Retinal pigment epithelial cell (primary cell): ENCODE data around the gene TRIO.

Experiments used
- DNase-seq: peaks from one replicate; pipeline ENCODE4 v3.0.0-alpha.2; 2010; ENCODE audit warnings: low read depth
- H3K4me3 ChIP-seq: 2 replicates; pipeline ENCODE4 v1.5.1; 2011; ENCODE audit warnings: mild to moderate bottlenecking, low read length, control low read depth, moderate library complexity
- CTCF ChIP-seq: conservative IDR thresholded peaks from 2 replicates; pipeline ENCODE4 v1.5.1; 2011; ENCODE audit warnings: low read depth, low read length, control low read depth, inconsistent platforms

Gene TRIO

GRCh38 chr5:14112998-14113652, 30.0 kb upstream of the TRIO start:
- no peak for TF ChIP-seq CTCF
- DNase-seq, result no peak
- no peak overlapping the region for H3K4me3 ChIP-seq

DNA sequence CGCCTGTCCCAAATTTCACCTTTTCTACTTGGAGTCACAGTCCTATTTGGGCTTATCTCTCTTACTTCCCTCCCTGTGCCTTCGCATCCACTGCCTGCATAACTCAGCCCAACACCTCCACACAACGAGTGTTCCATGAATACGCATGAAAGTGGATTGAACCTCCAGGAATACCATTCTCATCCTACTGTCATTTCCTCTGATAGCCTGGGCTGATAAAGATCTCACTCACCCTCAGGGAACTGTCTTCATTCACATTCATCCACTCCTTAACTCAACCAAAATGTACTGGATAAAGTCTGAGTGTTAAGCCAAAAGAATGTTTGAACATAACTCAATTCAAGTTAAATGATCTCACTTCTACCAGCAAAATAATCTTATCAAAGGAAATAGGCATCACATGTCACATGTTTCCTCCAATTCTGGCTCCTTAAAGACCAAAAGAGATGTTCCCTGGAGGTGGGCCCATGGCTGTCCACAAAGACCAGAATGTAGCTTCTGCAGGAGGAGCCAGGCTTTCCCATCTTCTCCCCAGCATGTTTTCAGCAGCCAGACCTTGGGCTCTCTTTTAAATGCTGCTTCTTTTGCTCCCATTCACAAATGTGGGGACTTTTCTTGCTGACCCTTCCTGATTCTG, 28.4 kb upstream of the TRIO start:
- no peak for DNase-seq
- H3K4me3 ChIP-seq, result no peak overlapping the region
- no peak for TF ChIP-seq CTCF

DNA sequence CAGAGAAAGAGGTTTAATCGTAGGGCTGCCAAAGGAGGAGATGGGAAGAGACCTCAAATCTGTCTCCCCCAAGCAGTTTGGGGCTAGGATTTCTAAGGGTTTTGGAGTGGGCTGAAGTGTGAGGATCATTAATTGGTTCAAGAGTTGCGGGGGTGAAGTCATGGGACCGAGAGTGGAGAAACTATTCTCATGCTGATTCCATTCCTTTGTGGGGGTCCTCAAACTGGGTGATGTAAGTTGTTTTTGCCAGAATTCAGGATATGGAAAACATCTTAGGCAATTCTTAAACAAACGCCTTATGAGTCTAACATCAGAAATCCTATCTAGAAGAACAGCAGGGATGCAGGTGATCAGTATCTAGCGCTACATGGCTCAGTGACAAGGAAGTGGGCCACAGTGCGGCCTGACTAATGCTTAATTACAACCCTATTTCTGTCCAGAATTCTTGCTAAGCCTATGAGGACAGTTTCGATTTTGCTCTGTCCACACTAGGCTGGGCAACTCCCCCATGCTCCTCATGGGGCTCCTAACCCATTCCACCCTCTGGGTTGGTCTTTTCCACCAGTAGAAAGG, 27.7 kb upstream of the TRIO start:
- no peak for DNase-seq
- TF ChIP-seq CTCF, result no peak
- H3K4me3 ChIP-seq, result no peak overlapping the region

- H3K4me3 ChIP-seq, result no peak overlapping the region
- no peak for DNase-seq
- no peak for TF ChIP-seq CTCF
These were observed 24.4 kb upstream of the TRIO start for GRCh38 chr5:14118551-14119320.

- DNase-seq, result no peak
- TF ChIP-seq CTCF, result no peak
- no peak overlapping the region for H3K4me3 ChIP-seq
These were observed 23.0 kb upstream of the TRIO start for GRCh38 chr5:14120176-14120575.

DNA sequence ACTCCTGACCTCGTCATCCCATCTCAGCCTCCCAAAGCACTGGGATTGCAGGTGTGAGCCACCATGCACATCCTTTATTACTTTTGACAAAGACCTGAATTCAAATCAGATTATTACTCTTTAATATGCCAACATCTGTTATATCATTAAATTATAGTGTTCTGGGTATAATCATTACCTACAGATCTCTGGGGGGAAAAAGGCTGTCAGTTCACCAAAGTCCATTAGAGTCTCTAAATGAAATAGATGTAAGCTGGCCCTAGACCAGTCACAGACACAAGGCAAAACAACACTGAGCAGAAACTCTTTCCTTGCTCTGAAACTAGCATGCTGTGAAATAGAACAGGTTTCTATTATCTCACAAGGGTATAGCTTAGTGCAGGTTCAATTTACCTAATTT, 21.6 kb upstream of the TRIO start:
- TF ChIP-seq CTCF, result no peak
- H3K4me3 ChIP-seq, result no peak overlapping the region
- DNase-seq, result no peak
